A673 (cell line): ENCODE measurements around the gene SAMHD1.

Experiments
- CTCF ChIP-seq: fragments of 300-800, 200-600 bp; sonication (generic); conservative IDR thresholded peaks from 2 replicates; pipeline ENCODE4 v1.5.1; 2017; ENCODE audit warnings: low read depth, mild to moderate bottlenecking, antibody characterized with exemption, low read length, moderate library complexity, mixed read lengths
- EZH2 ChIP-seq: fragments of 200-600 bp; sonication (generic); IDR thresholded peaks from 2 replicates; pipeline ENCODE4 v1.6.1; 2017; ENCODE audit warnings: borderline replicate concordance, low read depth, mild to moderate bottlenecking, mixed read lengths, antibody characterized with exemption, low read length; ENCODE audit not compliant: poor library complexity, severe bottlenecking

- TF ChIP-seq CTCF, result no peak
- no peak for TF ChIP-seq EZH2
Measured at GRCh38 chr20:36932476-36933426, 18.8 kb downstream of the SAMHD1 start.
